ENCODE results near the gene AQP3. TPM values are rescaled to one million over a fixed set of nuclear protein-coding genes. Genes with fewer than 3 reads are reported as not detected.

AQP3 gene
- total and polyA plus RNA-seq, 2 of the 13 experiments (the other 11 are each of a cell fraction or from before 2014, with no cell fraction given) = 1.4 to 5.5 TPM

DNA sequence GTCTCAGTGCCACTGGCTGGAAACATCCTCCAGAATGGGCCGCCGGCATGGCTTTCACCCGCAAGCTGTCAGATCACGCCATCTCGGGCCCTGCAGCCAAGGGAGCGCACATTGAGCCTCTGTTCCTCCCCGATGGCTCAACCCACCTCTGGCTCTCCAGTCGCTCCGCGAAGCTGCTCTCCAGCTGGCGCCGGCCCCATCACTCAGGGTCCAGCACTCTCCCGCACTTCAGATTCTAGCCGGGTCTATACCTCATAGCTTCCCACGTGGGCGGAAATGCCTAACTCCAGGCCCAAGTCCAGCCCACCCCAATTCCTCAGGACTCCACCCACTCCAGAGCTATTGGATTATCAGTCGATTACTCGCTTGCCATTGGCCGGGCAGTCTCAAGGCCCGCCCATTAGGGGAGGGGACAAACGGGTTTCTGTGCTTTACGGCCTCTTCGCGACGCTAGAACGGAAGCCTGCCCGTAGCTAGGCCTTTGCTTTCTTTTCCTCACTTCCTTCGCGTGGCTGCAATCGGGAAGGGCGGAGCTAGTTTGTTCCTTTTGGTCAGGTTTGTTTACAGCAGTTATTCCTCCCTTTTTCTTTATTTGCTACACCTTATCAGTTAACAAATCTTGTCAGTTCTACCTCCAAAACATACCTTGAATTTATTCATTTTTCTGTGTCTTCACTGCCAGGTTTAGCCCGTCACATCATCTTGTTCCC is 26.4 kb upstream of the AQP3 start, which contains the start of gene NOL6 (continued):
- TF ChIP-seq ASH2L (IDR thresholded peaks at IDR 0.05; ENCODE audit: insufficient read length, low read depth, low read length) = no peak
- TF ChIP-seq, protein P1, sequence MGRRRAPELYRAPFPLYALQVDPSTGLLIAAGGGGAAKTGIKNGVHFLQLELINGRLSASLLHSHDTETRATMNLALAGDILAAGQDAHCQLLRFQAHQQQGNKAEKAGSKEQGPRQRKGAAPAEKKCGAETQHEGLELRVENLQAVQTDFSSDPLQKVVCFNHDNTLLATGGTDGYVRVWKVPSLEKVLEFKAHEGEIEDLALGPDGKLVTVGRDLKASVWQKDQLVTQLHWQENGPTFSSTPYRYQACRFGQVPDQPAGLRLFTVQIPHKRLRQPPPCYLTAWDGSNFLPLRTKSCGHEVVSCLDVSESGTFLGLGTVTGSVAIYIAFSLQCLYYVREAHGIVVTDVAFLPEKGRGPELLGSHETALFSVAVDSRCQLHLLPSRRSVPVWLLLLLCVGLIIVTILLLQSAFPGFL (CRISPR knock-in tag; IDR thresholded peaks at IDR 0.05) = no peak
- TF ChIP-seq, protein P2, sequence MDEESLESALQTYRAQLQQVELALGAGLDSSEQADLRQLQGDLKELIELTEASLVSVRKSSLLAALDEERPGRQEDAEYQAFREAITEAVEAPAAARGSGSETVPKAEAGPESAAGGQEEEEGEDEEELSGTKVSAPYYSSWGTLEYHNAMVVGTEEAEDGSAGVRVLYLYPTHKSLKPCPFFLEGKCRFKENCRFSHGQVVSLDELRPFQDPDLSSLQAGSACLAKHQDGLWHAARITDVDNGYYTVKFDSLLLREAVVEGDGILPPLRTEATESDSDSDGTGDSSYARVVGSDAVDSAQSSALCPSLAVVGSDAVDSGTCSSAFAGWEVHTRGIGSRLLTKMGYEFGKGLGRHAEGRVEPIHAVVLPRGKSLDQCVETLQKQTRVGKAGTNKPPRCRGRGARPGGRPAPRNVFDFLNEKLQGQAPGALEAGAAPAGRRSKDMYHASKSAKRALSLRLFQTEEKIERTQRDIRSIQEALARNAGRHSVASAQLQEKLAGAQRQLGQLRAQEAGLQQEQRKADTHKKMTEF (CRISPR knock-in tag; IDR thresholded peaks at IDR 0.05) = peak; percentile 65; the same call in 1 of the 2 replicates
- TF ChIP-seq, protein P3, sequence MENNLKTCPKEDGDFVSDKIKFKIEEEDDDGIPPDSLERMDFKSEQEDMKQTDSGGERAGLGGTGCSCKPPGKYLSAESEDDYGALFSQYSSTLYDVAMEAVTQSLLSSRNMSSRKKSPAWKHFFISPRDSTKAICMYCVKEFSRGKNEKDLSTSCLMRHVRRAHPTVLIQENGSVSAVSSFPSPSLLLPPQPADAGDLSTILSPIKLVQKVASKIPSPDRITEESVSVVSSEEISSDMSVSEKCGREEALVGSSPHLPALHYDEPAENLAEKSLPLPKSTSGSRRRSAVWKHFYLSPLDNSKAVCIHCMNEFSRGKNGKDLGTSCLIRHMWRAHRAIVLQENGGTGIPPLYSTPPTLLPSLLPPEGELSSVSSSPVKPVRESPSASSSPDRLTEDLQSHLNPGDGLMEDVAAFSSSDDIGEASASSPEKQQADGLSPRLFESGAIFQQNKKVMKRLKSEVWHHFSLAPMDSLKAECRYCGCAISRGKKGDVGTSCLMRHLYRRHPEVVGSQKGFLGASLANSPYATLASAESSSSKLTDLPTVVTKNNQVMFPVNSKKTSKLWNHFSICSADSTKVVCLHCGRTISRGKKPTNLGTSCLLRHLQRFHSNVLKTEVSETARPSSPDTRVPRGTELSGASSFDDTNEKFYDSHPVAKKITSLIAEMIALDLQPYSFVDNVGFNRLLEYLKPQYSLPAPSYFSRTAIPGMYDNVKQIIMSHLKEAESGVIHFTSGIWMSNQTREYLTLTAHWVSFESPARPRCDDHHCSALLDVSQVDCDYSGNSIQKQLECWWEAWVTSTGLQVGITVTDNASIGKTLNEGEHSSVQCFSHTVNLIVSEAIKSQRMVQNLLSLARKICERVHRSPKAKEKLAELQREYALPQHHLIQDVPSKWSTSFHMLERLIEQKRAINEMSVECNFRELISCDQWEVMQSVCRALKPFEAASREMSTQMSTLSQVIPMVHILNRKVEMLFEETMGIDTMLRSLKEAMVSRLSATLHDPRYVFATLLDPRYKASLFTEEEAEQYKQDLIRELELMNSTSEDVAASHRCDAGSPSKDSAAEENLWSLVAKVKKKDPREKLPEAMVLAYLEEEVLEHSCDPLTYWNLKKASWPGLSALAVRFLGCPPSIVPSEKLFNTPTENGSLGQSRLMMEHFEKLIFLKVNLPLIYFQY (CRISPR knock-in tag; IDR thresholded peaks at IDR 0.05; ENCODE audit: borderline replicate concordance) = no peak
- no peak for TF ChIP-seq ZNF790 (CRISPR knock-in tag; IDR thresholded peaks at IDR 0.05; ENCODE audit: borderline replicate concordance)
- TF ChIP-seq HHEX (CRISPR knock-in tag; IDR thresholded peaks at IDR 0.05) = no peak
- peak; percentile 75; the same call in 1 of the 2 replicates for TF ChIP-seq KMT2B (CRISPR knock-in tag; IDR thresholded peaks at IDR 0.05)
- peak; percentile 97 for TF ChIP-seq TGIF2 (CRISPR knock-in tag; IDR thresholded peaks at IDR 0.05)
- no peak for TF ChIP-seq ZSCAN12 (CRISPR knock-in tag; IDR thresholded peaks at IDR 0.05)
- TF ChIP-seq ZNF589 (CRISPR knock-in tag; conservative IDR thresholded peaks at IDR 0.05) = no peak
- TF ChIP-seq ISL2 (CRISPR knock-in tag; IDR thresholded peaks at IDR 0.05) = no peak
- no peak for TF ChIP-seq ZNF160 (CRISPR knock-in tag; IDR thresholded peaks at IDR 0.05)
- TF ChIP-seq HNRNPL (IDR thresholded peaks at IDR 0.05; ENCODE audit: low read depth, low read length) = no peak
- TF ChIP-seq SMYD3 (CRISPR knock-in tag; IDR thresholded peaks at IDR 0.05) = no peak
- no peak for TF ChIP-seq FOSL1 (CRISPR knock-in tag; IDR thresholded peaks at IDR 0.05; ENCODE audit: borderline replicate concordance)
- TF ChIP-seq NFKB2 (CRISPR knock-in tag; IDR thresholded peaks at IDR 0.05; ENCODE audit: borderline replicate concordance) = no peak
- TF ChIP-seq, protein P4, sequence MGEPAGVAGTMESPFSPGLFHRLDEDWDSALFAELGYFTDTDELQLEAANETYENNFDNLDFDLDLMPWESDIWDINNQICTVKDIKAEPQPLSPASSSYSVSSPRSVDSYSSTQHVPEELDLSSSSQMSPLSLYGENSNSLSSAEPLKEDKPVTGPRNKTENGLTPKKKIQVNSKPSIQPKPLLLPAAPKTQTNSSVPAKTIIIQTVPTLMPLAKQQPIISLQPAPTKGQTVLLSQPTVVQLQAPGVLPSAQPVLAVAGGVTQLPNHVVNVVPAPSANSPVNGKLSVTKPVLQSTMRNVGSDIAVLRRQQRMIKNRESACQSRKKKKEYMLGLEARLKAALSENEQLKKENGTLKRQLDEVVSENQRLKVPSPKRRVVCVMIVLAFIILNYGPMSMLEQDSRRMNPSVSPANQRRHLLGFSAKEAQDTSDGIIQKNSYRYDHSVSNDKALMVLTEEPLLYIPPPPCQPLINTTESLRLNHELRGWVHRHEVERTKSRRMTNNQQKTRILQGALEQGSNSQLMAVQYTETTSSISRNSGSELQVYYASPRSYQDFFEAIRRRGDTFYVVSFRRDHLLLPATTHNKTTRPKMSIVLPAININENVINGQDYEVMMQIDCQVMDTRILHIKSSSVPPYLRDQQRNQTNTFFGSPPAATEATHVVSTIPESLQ (CRISPR knock-in tag; conservative IDR thresholded peaks at IDR 0.05) = no peak

Measured in HepG2 (cell line).